ENCODE results near the gene FGFR3.

FGFR3 gene

GRCh38 chr4:1748465-1748995 is 44.6 kb upstream of the FGFR3 start:
- no peaks in the 10 kb centered on the region for H3K9me3 ChIP-seq (replicated peaks; ENCODE audit: insufficient read depth, low read length)
- H3K4me3 ChIP-seq (ENCODE audit: low read length), result peak overlapping the region; percentile 17; the same call in 1 of the 2 replicates
- H3K9ac ChIP-seq (ENCODE audit: low read length), result no peak overlapping the region
- TF ChIP-seq CTCF (IDR thresholded peaks at IDR 0.05; ENCODE audit: low read length), result peak; percentile 65
- TF ChIP-seq EZH2phosphoT487 (IDR thresholded peaks at IDR 0.05; ENCODE audit: low read length), result no peak
- TF ChIP-seq EZH2 (optimal IDR thresholded peaks at IDR 0.05; ENCODE audit: low read depth, low read length), result no peak
- H3K36me3 ChIP-seq (replicated peaks; ENCODE audit: insufficient read depth, low read length), result no peaks in the 10 kb centered on the region
- H3F3A ChIP-seq (ENCODE audit: insufficient read depth, low read length), result peaks cover 9% of the 10 kb centered on the region; the same call in 1 of the 2 replicates
- H3K79me2 ChIP-seq (ENCODE audit: low read length), result no peaks in the 10 kb centered on the region
- no peak overlapping the region for H3K27ac ChIP-seq (ENCODE audit: low read length)
- H4K20me1 ChIP-seq (ENCODE audit: insufficient read depth, low read length), result no peaks in the 10 kb centered on the region
- no peaks in the 10 kb centered on the region for H3K9me2 ChIP-seq (replicated peaks; ENCODE audit: insufficient read depth, low read length)
- 0 out of 2 replicates have a peak overlapping the region, but pooled peaks have one; percentile 38 for H2AFZ ChIP-seq (ENCODE audit: low read length)
- H3K4me1 ChIP-seq (ENCODE audit: low read length), result no peaks in the 10 kb centered on the region
- DNase-seq, result peak; percentile 72
- peak overlapping the region; percentile 34; the same call in 1 of the 2 replicates for H3K4me2 ChIP-seq (ENCODE audit: low read depth, low read length)
- H3K27me3 ChIP-seq (replicated peaks; ENCODE audit: insufficient read depth, low read length), result peaks cover 38% of the 10 kb centered on the region

GRCh38 chr4:1749370-1749769 is 43.7 kb upstream of the FGFR3 start:
- Histone ChIP-seq H3F3A (ENCODE audit: insufficient read depth, low read length) (peaks cover 6% of the 10 kb centered on the region; the same call in 1 of the 2 replicates), H3K9me3 (replicated peaks; ENCODE audit: insufficient read depth, low read length) (no peaks in the 10 kb centered on the region), H3K79me2 (ENCODE audit: low read length) (no peaks in the 10 kb centered on the region), H3K4me2 (ENCODE audit: low read depth, low read length) (no peak overlapping the region), H3K27me3 (replicated peaks; ENCODE audit: insufficient read depth, low read length) (peaks cover 47% of the 10 kb centered on the region), H3K9ac (ENCODE audit: low read length) (no peak overlapping the region), H3K4me1 (ENCODE audit: low read length) (no peaks in the 10 kb centered on the region), H3K27ac (ENCODE audit: low read length) (no peak overlapping the region), H3K36me3 (replicated peaks; ENCODE audit: insufficient read depth, low read length) (no peaks in the 10 kb centered on the region), H4K20me1 (ENCODE audit: insufficient read depth, low read length) (no peaks in the 10 kb centered on the region), H2AFZ (ENCODE audit: low read length) (no peak overlapping the region), H3K4me3 (ENCODE audit: low read length) (no peak overlapping the region), H3K9me2 (replicated peaks; ENCODE audit: insufficient read depth, low read length) (no peaks in the 10 kb centered on the region)
- no peak for TF ChIP-seq EZH2 (optimal IDR thresholded peaks at IDR 0.05; ENCODE audit: low read depth, low read length)
- no peak for TF ChIP-seq CTCF (IDR thresholded peaks at IDR 0.05; ENCODE audit: low read length)
- no peak for TF ChIP-seq EZH2phosphoT487 (IDR thresholded peaks at IDR 0.05; ENCODE audit: low read length)
- no peak for DNase-seq

- Histone ChIP-seq H3K9me2 (replicated peaks; ENCODE audit: insufficient read depth, low read length) (no peaks in the 10 kb centered on the region), H3K27ac (ENCODE audit: low read length) (no peak overlapping the region), H4K20me1 (ENCODE audit: insufficient read depth, low read length) (no peaks in the 10 kb centered on the region), H3K27me3 (replicated peaks; ENCODE audit: insufficient read depth, low read length) (peaks cover 51% of the 10 kb centered on the region), H3K9ac (ENCODE audit: low read length) (no peak overlapping the region), H3K4me2 (ENCODE audit: low read depth, low read length) (no peak overlapping the region), H2AFZ (ENCODE audit: low read length) (no peak overlapping the region), H3K9me3 (replicated peaks; ENCODE audit: insufficient read depth, low read length) (no peaks in the 10 kb centered on the region), H3K79me2 (ENCODE audit: low read length) (no peaks in the 10 kb centered on the region), H3F3A (ENCODE audit: insufficient read depth, low read length) (peaks cover 3% of the 10 kb centered on the region; the same call in 1 of the 2 replicates), H3K4me1 (ENCODE audit: low read length) (no peaks in the 10 kb centered on the region), H3K36me3 (replicated peaks; ENCODE audit: insufficient read depth, low read length) (no peaks in the 10 kb centered on the region), H3K4me3 (ENCODE audit: low read length) (no peak overlapping the region)
- DNase-seq, result no peak
- TF ChIP-seq CTCF (IDR thresholded peaks at IDR 0.05; ENCODE audit: low read length) (no peak), EZH2 (optimal IDR thresholded peaks at IDR 0.05; ENCODE audit: low read depth, low read length) (no peak), EZH2phosphoT487 (IDR thresholded peaks at IDR 0.05; ENCODE audit: low read length) (no peak)
These were observed 43.3 kb upstream of the FGFR3 start for GRCh38 chr4:1749826-1750225.
